NOMO-1 treated with dmso at 0.1 percent for 144 hours (cell line): Measurements from ENCODE around the gene SMARCAL1.

ENCODE experiments used
- DNase-seq: peaks from one replicate; lab custom pipeline; 2025; ENCODE audit not compliant: unreplicated experiment; lab: John Stamatoyannopoulos, UW

Gene SMARCAL1

DNA sequence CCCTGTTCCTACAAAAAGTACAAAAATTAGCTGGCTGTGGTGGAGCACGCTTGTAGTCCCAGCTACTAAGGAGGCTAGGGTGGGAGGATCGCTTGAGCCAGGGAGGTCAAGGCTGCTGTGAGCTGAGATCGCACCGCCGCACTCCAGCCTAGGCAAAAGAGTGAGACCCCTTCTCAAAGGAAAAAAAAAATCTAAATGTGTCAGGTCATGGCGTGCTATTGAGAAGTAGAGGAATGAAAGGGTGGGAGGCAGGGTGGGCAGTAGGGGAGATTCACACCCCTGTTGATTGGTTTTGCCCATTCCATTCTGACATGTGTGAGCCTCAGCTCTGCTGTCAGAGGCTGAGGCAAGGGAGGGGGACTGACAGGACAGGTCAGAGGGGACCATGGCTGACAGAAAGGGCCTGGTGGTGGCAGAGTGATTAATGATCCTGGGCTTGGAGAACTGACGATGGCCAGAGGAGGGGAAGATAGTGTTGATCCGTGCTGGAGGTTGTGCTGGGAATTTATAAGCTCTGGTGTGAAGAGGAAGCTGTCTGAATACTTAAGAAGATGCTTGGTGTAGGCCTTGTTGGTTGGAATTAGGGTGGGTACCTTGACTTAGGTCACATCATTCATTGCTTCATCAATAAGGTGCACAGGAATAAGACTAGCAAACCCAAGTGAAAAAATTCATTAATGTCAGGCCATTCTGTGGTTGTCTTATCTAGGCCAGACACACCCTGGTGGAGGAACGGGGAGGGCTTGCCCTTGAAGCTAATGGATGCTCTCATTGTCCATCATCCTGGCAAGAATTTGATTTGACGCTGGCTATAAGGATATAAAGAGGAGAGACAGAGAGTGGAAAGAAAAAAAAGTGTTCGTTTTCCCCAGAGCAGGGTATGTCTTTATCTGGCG lies 19.1 kb upstream of the SMARCAL1 start:
- no peak for DNase-seq

DNA sequence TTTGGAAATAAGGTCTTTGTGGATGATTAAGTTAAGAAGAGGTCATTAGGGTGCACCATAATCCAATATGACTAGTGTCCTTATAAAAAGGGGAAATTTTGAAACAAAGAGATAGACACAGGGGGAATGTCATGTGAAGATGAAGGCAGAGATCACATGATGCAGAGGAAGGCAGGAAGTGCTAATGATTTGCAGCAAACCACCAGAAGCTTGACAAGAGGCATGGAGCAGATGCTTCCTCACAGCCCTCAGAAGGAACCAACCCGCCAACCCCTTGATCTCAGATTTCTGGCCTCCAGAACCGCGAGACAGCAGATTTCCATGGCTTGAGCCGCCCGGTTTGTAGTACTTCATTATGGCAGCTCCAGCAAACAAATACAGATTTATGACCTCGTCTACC lies 17.4 kb upstream of the SMARCAL1 start:
- DNase-seq, result no peak

DNA sequence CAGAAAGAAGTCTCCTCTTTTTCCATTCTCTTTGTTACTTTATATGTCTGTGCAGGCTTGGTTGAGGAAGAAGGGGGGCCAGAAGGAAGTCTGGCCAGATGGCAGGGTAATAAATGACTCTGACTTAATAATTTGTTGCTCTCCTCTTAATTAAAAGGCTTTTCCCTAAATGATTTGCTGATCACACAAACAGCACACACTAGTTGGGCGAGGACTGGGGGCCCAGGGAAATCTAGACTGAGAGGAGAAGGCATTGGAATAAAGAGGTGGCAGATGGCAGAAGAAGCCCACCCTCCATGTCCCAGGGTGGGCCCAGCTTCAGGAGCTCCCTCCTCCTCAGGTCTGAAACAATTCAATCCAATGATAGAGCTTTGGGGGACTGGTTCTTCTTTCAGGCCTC lies 12.7 kb upstream of the SMARCAL1 start:
- DNase-seq, result no peak

DNA sequence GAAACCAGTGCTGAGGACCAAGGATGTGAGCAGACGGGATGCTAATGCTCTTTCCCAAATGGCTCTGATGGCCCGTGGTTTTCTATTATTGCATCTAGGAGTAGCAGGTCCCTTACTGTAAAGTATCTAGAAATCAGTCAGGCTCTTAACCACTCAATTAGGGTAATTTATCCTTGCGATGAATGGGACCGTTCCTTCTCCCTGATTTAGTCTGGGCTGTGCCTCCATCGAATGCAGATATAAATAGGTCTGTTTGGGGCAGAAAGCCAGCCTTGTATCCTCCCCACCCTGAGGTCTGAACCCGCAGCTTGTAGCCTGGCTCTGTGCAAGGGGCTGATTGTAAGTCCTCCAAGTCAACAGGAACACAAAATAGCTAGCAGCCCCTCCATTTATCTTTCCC lies 9.5 kb upstream of the SMARCAL1 start:
- no peak for DNase-seq

DNA sequence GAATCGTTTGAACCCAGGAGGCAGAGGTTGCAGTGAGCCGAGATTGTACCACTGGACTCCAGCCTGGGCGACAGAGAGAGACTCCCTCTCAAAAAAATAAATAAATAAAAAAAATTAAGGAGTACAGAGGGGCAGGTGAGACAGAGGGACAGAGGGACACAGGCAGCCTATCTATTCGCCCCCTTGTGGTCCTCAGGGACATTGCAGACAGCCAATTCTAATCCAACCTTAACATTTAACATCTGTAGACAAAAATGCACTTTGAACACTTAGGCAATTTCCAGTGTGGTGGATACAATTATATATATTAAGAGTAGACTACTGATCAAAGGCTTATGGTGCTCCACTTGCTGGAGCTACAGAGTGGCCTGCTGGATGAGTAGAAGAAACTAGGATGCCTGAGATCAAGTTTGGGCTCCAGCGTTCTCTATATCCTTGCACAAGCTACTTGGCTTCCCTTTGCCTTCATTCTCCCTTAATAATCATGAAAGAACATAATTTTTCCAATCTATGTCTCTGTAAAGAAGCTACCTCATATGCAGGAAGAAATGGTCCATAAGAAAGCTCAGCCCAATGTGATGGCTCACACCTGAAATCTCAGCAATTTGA lies 8.2 kb upstream of the SMARCAL1 start:
- no peak for DNase-seq

DNA sequence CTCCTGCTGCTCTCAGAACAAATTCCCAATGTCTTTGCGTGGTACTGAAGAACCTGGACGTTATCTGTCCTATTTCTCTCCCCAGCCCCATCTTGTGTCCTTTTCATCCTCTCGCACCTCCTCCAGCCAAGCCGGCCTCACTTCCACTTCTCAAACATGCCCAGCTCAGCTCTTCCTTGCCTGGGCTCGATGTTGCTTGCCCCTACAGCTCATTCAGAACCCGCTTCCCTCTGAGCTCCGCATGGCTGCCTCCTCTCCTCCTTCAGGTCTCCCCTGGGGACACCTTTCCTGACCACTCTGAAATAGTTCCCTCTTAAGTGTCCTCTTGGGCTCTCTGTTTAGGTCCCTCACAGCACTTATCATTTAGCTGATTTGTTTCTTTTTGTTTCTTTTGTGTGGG lies 6.7 kb upstream of the SMARCAL1 start:
- DNase-seq, result no peak

DNA sequence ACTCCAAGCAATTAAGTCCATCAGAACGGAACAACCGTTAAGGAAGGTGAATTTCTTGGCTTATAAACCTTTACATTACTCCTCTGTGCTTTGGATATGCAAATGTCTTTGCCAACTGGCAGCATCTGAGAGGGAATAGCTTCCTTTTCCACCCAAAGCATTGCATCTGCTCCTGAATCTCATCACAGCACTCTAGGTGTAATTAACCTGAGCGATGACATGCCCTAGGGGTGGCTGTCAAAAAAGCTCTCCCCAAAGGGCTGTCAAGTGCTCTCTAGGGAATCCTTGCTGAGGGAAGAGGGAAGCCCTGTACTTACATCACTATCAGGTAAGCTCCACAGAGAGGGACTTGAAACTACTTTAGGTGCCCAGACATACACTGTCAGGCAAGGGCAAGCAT lies 5.5 kb upstream of the SMARCAL1 start:
- DNase-seq, result no peak

DNA sequence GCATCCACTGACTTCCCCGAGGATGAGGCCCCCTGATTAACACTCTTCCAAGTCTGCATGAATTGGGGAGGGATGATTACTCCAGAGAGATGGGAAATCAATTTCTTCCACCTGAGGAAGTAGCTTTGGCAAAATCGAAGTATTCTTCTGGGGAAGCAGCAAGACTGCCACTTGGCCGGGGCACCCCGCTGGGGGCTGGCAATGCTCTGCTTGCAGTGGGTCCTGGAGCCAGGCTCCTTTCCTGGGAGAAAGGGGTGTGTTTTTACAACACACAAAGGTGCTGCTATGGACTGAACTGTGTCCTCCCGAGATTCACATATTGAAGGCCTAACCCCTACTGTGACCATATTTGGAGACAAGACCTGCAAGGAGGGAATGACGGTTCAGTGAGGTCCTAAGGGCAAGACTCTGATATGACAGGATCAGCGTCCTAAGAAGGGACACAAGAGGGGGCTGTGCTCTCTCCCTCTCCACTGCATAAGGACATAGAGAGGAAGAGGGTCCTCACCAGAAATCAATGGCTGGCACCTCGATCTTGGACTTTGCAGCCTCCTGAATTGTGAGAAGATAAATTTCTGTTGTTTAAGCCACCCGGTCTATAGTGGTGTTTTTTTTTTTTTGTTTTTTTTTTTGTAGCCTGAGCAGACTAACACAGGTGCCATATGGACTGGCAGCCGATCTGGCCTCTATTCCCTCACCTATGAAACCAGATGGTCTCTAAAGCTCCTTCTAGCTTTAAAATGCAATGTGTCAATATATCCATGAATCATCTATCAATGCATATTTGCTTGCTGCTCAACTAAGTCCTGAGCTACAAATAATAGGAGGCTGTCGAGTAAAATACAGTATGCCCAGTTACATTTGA lies 3.6 kb upstream of the SMARCAL1 start:
- DNase-seq, result no peak

DNA sequence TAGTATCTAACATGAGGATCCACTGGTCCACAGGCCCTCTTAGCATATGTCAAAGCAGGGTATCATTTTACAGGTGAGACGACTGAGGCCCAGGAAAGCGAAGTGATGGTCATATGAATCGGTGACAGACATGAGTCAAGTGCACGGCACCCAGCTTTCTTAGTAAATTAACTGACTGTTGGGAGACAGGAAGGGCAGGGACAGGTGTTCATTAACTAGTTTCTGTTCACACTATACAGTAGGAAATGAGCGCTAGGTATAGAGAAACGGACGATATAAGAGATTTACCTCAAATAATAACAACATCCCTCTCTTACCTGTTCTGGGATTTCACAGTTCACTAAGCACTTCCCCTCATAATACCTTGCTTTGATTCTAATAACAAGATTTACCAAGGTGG lies 1.7 kb upstream of the SMARCAL1 start:
- DNase-seq, result no peak

DNA sequence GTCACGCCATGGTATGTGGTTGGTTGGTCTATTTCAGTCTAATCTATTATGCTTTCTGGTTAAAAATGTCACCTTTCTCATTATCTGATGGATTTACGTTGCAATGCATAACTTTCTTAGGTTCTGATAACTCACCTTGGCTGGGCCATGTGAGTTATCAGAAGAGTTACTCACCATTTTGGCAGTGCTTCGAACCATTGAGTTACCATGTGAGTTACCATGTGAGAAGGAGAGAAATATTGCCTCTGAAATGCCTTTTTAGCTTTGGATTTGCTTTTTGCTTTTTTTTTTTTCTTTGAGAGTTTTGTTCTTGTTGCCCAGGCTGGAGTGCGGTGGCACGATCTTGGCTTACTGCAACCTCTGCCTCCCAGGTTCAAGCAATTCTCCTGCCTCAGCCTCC lies 1.6 kb downstream of the SMARCAL1 start:
- DNase-seq, result no peak

DNA sequence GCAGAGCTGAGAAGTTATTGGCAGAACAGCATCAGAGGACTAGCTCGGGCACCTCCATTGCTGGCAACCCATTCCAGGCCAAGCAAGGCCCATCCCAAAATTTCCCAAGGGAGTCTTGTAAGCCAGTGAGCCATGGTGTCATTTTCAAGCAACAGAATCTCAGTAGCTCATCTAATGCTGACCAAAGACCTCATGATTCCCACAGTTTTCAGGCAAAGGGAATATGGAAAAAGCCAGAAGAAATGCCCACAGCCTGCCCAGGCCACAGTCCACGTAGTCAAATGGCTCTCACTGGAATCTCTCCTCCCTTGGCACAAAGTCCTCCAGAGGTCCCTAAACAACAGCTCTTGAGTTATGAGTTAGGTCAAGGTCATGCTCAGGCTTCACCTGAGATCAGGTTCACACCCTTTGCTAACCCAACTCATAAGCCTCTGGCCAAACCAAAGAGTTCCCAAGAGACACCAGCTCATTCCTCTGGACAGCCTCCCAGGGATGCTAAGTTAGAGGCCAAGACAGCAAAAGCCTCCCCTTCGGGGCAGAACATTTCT lies 2.6 kb downstream of the SMARCAL1 start:
- no peak for DNase-seq

DNA sequence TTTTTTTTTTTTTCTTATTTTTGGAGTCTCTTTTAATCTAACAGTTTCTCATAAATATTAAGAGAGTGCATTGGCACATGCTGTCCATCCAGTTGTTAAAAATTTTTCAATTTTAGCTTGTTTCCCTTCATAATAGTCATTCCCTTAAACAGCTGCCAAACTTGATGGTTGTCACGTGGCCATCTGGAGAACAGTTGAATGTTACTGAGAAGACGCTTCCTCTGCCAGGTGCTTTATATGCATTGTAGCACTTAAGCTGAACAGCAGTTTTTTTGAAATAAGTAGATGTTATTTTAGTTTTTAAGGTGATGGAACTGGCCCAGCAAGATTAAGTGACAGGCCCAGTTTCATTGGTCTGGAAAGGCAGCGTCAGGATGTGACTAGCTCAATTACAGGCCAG lies 3.3 kb downstream of the SMARCAL1 start:
- DNase-seq, result no peak

DNA sequence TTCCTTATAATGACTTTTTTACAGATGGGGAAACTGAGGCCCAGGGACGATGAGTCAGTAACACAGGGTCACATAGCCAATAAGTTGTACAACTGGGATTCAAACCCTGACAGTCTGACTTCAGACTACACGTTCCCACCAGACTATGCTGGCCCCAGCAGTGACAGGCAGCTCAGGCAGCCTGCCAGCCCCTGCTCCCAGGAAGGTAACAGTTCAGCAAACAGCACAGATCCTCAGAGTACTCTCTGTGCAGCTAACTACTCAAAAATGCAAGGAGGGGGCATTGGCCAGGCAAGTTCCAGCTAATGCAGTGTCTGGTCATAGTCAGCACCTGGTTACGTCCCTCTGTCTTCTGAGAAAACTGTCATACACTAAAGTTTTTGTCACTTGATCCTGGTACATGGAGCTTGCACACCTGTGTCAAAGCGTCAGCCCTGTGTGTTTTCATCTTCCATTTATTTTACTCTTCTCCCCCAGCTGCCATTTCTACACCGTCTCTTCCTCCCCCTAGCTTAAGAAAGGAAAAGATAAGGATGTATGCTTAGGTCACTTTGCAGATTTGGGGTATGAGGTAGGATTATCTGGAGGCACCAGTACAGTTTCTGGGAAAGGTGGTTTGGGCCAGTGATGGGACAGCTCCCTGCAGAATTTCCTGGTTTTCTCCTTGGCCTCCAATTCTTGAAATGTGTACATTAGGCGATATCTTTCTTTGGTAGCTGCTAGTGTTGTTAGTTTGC lies 4.5 kb downstream of the SMARCAL1 start:
- no peak for DNase-seq

DNA sequence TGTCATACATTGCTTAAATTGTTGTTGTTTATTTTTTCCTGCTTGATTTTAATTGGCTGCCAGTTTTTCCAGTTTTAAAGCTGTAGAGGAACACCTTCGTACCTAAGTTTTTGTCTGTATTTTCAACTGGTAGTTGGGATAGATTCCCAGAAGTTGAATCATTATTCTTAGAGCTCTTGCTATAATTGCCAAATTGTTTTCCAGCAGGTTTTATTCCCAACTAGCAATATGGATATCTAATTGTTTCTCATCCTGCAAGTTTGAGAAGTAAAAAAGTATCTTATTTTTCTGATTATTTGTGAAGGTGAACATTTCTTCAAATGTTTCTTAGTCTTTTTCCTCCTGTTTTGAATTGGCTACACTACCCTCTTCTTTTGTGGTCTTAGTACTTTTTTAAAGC lies 6.7 kb downstream of the SMARCAL1 start:
- DNase-seq, result no peak

DNA sequence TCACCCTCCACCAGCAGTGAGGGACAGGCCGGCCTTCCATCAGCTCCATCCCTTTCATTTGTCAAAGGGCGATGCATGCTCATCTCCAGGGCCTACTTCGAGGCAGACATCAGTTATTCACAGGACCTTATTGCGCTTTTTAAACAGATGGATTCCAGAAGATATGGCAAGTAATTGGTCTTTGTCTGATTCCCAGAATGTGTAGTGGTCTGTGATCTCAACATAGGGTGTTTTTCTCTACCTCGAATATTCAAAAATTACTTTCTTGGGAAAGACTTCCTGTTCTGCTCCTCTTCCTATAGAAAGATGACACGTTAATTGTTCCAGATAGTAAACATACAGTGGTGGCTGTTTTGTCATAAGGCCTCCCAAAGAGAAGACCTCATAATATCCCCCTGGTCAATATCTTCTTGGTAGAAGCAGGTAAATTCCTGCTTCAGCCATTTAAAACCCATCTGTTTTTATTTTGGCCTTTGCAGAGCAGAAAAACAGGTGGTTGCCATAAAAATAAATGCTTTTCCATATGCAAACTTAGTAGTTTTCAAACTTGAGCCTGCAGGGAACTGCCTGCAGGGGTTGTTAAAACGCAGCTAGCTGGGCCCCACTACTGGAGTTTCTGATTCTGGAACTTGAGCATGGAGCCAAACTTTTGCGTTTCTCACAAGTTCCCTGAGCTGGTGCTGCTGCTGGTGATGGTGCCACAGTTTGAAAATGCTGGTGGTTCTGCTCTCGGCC lies 8.2 kb downstream of the SMARCAL1 start:
- DNase-seq, result no peak

DNA sequence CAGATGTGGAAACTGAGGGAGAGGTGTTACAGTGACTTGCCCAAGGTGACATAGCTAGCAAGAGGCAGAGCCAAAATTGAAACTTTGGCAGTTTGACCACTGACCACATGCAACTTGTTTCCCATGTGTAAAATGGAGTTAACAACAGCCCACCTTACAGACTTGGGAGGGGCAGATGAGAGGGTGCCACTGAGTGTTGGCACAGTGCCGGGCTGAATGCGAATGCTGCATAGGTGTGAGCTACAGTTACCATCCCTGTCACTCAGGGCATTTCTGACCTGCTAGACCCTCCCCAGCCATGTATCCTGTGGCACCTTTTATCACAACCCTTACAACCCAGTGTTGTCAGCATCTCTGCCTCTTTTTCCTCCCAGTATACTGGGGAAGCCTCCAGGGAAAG lies 10.8 kb downstream of the SMARCAL1 start:
- DNase-seq, result no peak

DNA sequence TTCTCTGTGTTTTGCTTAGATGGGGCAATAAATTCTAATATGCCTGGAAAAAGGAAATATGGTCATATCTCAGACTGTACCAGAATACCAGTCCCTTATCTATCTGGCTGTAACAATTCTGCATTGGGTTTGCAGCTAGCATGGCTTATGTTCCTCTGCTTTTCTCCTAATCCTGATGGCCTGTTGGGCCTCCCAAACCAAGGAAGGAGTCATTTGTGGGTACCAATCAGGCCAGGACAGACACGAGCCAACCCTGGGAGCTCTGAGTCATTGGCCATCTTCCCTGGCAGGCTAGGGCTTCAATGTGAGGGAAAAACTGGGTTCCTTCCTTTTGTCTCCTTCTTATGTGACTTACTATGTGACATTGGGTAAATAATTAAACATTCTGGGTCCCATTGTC lies 12.0 kb downstream of the SMARCAL1 start:
- no peak for DNase-seq

DNA sequence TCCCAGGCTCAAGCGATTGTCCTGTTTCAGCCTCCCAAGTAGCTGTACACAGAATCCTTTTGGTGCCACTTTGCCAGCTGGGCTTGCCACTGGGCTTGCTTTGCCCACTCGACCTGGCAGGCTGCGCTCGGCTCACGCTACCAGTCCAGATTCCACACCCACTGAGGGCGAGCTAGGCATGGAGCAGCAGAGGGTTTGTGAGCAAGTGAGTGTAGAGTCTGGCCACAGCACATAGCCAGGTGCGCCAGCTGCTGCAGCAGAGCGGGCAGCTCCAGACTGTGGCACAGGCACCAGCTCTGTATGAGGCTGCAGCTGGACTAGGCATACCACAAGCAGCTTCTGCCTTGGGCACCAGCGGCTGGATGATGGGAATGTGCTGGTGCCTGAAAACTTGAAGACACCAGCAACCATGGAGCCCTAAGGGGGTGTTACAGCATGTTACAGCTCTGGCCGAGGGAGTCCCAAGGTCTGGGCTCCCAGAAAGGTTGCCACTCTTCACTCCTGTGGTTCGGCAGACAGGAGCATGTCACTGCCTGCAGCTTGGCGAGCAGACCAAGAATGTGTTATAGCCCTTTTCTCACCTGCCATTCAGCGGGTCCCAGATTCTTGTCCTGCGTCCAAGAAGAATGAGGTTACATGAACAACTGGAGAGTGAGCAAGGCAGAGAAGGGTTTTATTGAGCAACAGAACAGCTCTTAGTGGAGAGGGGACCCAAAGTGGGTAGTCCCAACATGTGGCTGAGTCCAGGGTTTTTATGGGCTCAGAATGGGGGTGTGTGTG lies 12.9 kb downstream of the SMARCAL1 start:
- no peak for DNase-seq

DNA sequence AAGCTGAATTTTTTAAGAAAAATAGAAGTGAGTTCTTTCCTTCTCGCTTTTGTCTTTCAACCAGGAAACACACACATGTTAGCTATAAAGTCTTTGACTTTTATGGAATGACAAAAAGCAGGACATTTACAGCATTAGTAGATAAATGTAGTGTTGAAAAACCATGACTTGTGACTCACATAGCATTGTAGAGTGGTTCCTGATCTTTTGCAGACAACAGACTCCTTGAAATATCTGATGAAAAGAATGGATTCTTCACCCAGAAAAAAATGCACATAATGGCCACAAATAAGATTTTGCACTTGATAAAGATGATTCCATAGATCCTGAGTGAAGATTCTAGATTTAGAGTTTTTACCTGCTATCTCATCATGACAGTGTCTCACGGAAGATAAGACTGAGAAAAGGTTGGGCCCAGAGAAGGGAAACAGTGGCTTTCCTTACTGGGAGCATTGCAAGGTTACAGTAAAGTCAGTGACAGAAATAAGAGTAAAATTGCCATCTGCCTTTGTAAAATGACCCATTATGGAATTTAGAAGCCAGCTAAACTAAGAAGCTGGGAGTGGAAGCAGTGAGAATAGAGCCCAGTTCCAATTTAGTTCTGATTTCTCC lies 14.0 kb downstream of the SMARCAL1 start:
- DNase-seq, result no peak
